Renal cortex interstitium (tissue), 11 donors: ENCODE results near the gene RIC8B. TPM values are rescaled to one million over a fixed set of nuclear protein-coding genes. Genes with fewer than 3 reads are reported as not detected.
A peak's percentile ranks its signal among the peaks of the same experiment; 100 is the strongest.

Experiments used
- DNase-seq, 11 donors: peaks; one replicate each; pipeline ENCODE4 v3.0.0-alpha.2; 2013; ENCODE audit warnings: low read depth in 9 of 11, low spot score in 4 of 11; ENCODE audit errors: extremely low read depth in 1 of 11
- polyA plus RNA-seq, 3 donors: library from polyadenylated mRNA; unstranded; fragments of 120-200 nt; gene quantifications; one replicate each; pipeline ENCODE4 v1.2.1, GENCODE V29; 2013; ENCODE audit not compliant: insufficient read length in 3 of 3

Gene RIC8B
- polyA plus RNA-seq, 3 donors: 24.5 to 27.6 (median 27.5) TPM

DNA sequence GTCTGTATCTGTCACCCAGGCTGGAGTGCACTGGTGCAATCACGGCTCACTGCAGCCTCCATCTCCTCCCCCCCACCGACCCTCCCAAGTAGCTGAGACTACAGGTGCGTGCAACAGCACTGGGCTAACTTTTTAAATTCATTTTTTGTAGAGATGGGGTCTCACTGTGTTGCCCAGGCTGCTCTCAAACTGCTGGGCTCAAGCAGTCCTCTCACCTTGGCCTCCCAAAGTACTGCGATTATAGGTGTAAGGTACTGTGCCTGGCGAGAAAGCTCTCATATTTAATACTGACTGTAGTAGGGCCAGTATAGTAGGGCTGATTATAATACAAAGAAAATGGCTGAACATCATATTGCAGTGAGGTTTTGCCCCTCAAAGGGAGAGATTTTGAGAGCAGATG lies 2.4 kb downstream of the RIC8B start:
- no peak for DNase-seq

DNA sequence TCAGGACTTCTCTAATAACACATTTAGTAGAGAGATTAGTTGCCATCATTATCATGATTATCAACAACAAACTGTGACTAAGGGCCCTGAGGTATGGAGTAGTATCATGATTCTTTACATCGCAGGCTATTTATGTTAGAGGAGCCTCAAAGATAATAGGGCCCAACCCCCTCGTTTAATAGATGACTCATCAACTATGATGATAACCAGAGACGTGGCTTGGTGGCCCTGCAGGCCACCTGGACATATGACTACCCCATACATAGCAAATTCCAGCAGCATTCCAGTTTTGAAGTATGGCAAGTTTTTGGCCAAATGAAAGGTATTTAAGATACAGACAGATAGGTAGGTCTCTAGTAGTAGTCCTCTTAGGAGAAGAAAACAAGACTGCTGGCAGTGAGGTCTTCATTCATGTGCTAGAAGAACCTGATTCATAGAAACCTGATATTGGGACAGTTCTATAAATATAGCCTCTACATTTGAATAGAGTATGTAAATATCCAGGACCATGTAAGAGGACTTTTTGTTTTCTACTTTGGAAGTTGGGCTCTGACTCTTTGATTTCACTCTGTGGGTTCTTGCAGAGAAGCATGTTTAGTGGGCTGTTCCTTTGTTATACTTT lies 5.6 kb downstream of the RIC8B start:
- DNase-seq: no peak

GRCh38 chr12:106782619-106783018 lies 8.1 kb downstream of the RIC8B start:
- no peak for DNase-seq

GRCh38 chr12:106783515-106783914 lies 9.0 kb downstream of the RIC8B start:
- DNase-seq: no peak

DNA sequence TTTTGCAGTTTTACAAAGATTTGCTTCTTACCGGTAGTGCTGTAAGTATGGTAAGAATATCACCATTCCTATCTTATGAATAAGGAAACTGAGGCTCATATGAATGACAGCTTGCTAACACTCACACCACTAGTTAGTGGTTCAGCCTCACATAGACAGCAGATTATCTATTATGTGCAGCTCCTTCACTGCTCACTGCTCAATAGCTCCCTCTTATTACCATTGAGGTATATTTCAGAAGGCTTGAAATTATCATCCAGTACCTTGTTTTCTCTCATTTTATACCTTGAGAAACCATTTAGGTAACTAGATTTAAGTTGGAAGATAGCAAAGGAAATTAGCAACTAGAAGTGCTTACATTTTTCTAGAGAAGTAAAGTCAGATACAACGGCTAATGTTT lies 15.5 kb downstream of the RIC8B start:
- DNase-seq: no peak

DNA sequence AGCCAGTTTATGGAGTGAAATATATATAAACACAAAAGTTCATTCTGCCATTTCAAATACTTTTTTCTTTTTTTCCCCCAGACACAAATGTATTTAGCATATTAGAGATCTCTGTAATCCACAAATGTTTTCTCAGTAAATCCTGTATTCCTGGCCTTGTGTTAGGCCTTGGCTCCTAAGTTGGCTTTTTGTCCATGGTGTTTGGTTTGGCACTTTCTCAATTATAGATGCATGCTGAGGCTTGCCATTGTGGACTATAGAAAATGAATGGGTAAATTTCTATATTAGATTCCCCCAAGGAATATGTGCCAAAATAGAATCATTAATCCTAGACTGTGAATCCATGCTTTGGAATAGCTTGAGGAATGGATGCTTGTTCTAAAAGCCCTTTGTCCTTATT lies 17.0 kb downstream of the RIC8B start:
- DNase-seq: no peak

- DNase-seq: no peak
These were observed 19.9 kb downstream of the RIC8B start for GRCh38 chr12:106794369-106794768.

DNA sequence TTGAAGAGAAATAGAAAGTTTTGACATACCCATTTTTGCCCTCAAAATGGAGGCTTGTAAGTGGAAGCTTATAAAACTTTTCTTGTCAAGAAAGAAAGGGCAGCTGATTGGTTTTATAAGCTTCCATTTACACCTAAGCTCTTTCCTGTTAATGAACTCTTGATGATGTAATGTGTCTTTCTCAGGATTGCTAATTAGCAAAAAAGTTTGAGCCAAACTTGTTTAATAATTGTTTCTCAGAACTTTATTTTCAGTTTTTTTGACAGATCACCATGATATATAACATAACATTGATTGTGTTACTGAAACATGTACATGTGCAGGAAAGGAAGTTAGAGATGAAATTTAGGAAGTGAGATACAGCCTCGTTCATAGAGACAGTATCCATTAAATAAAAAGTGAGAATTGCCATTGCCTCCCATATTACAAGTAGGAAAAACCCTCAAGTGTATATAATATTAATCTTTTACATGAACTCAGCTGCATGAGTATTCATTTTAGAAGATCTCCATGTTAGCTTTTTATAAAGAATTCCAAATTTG lies 26.8 kb downstream of the RIC8B start:
- no peak for DNase-seq

DNA sequence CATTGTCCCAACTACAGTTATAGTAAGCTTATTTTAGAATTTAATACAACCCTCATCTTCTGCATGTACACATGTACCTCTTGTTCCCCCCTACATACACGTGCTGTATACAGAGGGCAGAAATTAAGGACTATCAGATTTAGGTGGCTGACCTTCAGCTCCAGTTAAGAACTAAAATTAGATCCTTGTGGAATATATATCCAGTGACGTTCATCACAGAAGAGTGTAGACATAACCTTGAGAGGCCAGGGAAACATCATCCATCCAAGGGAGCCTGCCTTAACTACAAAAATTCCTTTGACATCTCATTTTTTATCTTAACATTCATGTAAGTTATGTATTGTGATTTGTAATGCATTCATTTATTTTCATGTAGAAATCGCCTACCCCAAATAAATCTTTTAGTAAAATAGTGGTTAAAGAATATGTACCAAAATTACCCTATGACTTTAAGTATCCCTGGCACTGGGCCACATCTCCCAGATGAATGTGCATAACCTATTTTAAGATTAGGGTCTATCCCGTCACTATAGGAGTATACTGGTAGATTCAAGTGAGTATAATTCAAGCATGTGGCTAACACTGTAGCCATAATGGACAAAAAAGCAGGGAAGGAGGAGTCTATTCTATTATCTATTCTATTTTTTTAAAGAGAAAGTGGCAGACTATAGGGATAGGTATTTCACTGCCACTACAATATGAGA lies 27.5 kb downstream of the RIC8B start:
- DNase-seq: no peak

GRCh38 chr12:106804668-106805067 lies 30.2 kb downstream of the RIC8B start:
- no peak for DNase-seq

DNA sequence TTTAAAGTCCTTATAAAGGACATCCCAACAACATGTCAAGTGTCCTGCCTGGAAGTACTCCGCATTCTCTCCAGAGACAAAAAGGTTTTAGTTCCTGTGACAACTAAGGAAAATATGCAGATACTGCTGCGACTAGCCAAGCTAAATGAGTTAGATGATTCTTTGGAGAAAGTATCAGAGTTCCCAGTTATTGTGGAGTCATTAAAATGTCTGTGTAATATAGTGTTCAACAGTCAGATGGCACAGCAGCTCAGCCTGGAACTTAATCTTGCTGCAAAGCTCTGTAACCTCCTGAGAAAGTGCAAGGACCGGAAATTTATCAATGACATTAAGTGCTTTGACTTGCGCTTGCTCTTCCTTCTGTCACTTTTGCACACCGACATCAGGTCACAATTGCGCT lies 40.2 kb downstream of the RIC8B start:
- peak in 10 of 11 donors; percentile 29 to 63 (median 34) for DNase-seq

- DNase-seq: no peak
These were observed 41.3 kb downstream of the RIC8B start for GRCh38 chr12:106815741-106816140.

DNA sequence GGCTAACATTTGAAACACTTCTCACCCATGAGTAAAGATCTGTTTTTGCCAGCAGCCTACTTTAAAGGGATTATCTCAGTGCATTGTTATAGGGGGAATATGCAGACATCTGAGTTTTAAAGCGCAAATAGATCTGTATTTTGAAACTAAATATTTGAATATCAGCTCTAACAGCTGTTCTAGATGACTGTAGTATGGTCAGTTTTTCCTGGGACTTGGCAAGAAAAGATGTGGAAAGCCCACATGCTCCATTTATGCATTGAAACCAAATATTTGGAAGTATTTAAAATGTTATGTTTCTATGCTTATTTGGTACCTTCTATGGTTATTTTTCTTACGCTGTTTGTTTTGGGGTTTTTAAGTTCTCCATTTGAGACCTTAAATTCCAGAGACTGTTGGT lies 41.7 kb downstream of the RIC8B start:
- no peak for DNase-seq

- no peak for DNase-seq
These were observed 45.5 kb downstream of the RIC8B start for GRCh38 chr12:106819991-106820390.

DNA sequence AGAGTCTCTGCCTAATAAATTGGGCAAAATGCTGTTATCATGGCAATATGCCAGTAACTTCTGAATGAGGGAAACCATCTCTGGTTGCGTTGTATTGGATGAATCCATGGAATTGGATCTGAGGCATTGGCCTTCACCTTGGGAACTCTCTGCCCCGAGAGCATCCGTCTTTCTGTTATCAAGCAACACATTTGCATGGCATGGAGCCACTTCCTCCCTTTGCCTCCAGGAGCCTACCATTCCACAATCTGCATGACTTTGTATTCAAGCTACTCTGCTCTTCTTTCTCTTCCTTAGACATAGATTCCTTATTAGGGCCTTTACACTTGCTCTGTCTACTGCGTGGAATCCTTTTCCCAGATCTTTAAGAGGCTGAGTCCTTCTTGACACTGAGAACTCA lies 57.2 kb downstream of the RIC8B start:
- DNase-seq: no peak

- no peak for DNase-seq
These were observed 63.3 kb downstream of the RIC8B start for GRCh38 chr12:106837782-106838181.

GRCh38 chr12:106839333-106839732 lies 64.9 kb downstream of the RIC8B start:
- DNase-seq: no peak

DNA sequence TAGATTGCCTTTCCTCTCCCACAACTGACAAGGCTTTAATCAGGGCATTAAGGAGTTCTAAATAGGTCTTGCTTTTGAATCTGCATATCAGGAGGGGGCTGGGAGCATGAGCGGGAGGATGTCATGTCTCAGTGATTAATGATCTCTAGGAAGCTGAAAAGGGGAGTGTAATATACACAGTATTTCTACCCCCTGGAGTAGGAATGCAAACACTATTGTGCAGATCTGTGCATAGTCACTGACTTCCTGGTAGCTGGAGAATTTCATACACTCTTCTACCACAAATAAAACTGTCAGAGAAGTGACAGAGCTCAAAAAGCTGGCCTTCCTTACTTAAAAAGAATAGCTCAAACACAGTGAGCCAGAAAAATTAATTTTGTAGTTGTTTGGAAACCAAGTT lies 65.8 kb downstream of the RIC8B start:
- DNase-seq: peak; percentile 26 to 84 (median 61)

GRCh38 chr12:106841510-106842302 lies 67.2 kb downstream of the RIC8B start:
- peak in 10 of 11 donors; percentile 29 to 63 (median 44) for DNase-seq

DNA sequence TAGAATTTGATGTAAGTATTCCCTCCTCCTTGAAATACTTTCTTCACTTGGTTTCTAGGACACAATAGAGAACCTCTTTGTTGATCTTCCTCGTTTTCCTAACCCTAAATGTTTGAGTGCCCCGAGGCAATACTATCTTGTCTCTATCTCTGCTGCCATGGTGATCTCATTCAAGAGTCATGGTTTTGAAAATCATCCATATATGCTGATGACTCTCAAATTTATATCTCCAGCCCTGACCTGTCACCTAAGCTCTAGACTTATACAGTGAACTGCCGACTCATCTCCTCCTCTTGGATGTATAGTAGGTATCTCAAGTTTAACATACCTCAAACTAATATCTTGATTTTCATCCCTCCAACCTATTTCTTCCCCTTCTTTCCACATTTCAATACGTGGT lies 71.4 kb downstream of the RIC8B start:
- no peak for DNase-seq
